GM19240 (cell line): ENCODE measurements around the gene ABL2.
"Not testable (repeated sequence)": the region's sequence is repeated elsewhere in the genome, so short reads cannot be mapped to it uniquely, and the experiment has no call there.

ENCODE experiments used
- DNase-seq: peaks from one replicate; pipeline ENCODE4 v3.0.0; 2011; ENCODE audit warnings: low spot score; ENCODE audit not compliant: insufficient read length

ABL2 gene

DNA sequence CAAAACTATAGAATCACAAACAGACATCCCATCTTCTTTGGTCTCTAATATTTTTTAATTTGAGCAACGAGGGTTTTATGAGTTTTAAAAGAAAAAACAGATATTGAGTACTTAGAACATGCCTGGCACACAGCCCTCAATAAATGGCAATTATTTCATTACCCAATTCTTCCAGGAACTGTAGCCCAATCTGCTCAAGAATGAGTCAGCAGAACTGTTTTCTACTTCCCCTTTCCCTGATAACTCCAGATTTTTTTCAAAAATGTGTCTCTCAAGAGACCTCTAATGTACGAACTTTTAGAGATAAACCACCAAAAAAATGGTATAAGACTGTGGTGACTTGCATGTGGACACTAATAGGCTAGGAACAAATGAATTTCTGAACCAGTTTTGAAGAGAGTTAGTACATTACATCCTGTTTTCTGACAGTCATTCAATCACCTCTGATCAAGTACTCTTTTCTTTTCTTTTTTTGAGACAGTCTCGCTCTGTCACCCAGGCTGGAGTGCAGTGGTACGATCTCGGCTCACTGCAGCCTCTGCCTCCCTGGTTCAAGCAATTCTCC lies 11.5 kb downstream of the ABL2 start:
- DNase-seq: no peak

DNA sequence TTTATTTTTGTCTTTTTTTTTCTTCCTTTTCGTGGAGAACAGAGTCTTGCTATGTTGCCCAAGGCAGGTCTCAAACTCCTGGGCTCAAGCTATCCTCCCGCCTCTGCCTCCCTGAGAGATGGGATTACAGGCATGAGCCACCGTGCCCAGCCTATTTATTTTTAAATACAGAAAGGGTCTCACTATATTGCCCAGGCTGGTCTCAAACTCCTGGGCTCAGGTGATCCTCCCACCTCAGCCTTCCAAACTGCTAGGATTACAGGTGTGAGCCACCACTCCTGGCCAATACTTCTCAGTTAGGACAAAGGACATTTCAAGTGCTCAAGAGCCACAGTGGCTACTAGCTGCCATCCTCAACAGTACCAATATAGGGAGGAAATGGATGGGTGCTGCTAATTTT lies 16.2 kb downstream of the ABL2 start:
- DNase-seq: not testable (repeated sequence)

DNA sequence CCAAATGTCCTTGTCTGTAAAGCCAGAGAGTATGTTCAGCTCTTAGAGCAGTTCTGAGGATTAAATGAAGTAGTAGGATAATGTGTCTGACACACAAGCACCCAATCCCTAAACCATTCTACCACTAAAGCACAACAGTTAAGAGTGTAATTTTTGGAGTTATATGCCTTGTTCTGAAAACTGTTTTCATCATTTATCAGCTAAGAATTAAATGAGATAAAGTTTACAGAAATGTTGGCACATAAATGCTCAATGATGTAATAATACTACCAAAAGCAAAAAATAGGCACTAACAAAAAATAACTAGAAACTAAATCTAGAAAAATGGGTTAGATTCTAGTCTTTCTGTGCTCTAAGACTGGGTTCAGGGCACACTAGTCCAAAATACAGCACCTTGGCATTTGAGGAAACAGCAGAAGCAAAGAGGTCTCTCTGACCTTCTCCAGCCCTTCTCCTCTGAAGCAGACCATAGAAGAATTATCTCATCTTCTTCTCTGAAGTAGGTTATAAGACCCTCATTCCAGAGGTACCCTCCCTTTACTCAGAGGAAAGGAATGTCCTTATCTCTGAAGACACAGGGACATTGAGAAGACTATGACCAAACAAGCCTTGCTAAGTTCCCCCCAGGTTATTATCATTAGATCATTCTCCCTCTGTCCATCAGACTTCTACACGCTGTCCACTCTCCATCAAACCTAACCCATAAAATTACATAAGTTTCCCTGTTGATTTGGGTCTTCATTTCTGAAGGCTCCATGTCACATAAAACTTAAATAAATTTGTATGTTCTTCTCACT lies 20.6 kb downstream of the ABL2 start:
- no peak for DNase-seq

DNA sequence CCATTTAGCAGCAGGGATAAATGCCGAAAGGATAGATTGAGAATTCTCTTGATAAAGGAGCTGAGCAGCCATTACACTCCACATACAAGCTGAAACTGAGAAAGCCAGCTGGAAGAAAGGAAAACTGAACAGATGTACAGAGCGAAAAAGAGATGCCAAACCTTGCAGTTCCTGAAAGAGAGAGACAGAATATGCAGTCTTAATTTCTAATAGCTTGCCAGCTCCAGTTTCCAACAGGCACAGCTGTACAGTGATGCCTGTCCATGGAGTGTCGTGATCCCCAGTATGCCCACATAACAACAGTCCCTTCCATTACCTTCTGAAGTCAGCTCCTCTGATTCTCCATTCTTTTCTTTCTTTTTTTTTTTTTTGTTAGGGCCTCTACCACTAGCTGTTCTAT lies 22.7 kb downstream of the ABL2 start:
- no peak for DNase-seq

DNA sequence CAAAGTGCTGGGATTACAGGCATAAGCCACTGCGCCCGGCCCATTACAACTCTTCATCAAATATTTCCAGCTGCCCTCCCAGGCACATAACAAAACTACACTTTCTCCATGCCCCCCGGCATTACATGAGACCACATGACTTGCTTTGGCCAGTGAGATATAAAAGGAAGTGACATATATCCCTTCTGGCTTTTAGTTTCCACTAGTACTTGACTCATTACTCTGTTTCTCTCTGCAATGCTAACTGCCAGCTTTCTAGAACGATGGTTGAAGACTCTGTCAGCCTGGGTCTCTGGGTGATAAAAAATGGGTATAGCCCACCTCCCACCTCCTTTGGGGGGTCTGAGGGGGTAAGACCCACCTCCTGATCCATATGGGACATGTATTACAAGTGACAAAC lies 24.2 kb downstream of the ABL2 start:
- DNase-seq: no peak

DNA sequence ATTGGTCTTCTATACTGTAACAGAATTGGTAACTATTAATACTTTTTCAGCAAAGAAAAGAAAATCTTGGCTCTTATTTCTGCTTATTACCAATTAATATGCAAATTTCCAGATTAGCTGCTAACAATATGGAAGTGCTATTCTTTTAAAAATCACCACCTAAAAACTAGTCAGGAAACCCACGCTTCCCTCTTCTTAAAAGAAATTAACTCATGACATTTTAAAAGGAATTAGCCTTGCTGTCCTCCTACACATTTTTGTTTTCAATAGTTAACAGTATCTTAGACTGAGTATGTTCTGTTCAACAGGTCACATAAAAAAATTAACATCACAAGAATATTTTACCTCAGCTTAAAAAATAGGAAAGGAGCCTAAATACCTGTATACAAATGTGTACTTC lies 27.3 kb downstream of the ABL2 start:
- DNase-seq: no peak

DNA sequence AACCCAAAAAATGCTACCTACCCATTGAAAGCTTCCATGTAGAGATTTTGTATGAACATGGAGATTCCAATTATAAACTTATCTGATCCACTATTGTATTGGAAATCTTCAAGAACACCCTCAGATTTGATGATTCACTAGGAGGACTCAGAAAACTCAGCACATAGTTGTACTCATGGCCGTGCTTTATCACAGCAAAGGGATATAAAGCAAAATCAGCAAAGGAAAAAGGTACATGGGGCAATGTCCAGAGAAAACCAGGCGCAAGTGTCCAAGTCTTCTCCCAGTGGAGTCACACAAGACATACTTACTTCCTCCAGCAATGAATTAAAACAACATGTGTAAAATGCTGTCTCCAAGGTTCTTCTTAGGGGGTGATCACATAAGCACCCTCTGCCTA lies 28.9 kb downstream of the ABL2 start:
- no peak for DNase-seq

DNA sequence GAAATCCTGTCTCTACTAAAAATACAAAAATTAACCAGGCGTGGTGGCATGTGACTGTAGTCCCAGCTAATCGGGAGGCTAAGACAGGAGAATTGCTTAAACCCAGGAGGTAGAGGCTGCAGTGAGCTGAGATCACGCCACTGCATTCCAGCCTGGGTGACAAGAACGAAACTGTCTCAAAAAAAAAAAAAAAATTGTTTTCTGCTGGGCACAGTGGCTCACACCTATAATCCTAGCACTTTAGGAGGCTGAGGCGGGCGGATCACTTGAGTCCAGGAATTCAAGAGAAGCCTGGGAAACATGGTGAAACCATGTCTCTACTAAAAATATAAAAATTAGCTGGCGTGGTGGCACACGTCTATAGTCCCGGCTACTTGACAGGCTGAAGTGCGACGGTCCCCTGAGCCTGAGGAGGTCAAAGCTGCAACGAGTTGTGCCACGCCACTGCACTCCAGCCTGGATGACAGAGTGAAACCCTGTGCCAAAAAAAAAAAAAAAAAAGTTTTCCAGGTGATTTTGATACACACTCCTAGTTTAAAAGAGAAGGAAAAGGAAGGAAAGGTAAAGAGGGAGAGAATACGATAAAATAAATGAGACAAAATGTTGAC lies 31.7 kb downstream of the ABL2 start:
- no peak for DNase-seq

DNA sequence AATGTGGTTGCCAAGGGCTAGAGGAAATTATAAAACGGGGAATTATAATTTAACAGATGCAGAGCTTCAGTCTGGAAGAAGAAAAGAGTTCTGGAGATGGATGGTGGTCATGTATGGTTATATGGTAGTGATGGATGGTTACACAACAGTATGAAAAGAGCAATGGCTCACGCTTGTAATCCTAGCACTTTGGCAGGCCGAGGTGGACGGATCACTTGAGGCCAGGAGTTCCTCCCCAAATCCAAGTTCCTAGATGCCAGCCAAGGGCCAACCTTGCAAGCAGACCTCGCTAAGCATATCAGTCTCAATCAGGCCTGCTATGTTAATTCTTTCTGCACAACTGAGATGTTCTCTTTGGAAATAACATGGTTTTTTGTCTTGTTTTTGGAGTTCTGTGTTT lies 33.6 kb downstream of the ABL2 start:
- DNase-seq: not testable (repeated sequence)

DNA sequence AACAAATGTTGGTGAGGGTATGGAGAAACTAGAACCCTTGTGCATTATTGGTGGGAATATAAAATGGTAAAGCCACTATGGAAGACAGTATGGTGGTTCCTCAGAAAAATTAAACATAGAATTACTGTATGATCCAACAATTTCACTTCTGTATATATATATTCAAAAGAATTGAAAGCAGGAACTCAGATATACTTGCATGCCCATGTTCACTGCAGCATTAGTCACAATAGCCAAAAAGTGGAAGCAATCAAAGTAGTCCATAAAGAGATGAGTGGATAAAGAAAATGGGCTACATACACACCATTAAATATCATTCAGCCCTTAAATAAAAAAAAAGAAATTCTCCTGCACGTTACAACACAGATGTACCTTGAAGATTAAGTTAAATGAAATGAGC lies 34.1 kb downstream of the ABL2 start:
- DNase-seq: no peak

DNA sequence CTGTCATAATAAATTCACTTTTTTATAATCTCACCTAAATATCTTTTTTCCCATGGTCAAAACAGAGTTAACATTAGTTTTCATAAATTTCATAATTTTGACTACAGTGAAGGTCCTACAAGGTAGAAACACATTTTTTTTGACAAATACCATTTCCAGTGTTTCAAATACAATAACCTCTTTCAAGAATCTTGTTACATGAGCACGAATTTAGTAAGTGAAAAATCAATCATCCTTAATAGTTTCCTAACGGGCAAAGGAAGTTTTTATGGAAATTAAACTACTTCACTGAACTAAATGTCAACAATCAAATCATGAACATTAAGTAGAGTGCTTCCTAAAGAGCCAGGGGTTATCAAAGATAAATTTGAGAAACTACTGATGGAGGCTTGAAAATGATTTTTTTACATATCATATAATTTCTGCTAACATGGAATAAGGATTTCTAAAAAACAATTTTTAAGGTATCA lies 35.4 kb downstream of the ABL2 start:
- no peak for DNase-seq

DNA sequence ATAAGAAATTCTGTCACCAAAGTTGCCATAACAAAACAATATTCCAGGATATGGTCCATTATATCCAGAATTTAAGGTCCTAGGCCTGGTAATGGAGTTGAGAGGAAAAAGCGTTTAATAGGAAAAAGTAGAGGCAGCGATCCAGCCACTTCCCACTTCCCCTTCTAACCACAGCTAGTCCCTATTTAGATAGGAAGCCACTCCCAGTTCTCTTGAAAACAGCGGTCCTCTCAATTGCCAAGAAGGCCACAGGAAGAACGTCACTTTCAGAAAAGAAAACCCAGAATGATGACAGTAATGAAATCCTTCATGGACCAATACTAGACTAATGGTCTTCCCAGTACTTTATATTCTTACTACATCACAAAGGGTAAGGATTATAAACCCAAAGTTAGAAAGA lies 38.6 kb downstream of the ABL2 start:
- DNase-seq: no peak

DNA sequence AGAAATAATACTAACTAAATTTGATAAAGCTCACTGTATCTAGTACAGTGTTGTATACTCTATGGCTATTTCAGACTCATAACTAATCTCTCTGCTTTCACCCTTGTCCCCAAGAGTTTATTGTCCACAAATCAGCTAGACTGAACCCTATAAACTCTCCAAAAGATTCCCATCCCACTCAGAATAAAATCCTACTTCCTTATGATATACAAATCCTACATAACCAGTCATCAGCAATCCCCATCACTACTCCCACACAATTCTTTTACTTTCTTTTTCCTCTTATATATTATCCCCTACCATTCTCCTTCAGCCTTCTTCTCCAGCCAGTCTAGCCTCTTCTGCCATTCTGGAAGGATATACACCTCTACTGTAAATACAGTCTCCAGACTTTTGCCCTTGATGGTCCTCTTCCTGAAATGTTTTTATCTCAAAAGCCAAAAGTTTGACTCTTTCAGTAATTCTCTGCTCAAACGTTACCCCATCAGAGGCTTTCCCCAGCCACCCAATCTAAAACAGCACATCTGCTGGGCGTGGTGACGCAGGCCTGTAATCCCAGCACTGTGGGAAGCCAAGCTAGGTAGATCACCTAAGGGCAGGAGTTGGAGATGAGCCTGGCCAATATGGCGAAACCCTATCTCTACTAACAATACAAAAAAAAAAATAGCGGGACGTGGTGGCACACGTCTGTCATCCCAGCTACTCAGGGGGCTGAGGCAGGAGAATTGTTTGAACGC lies 41.6 kb downstream of the ABL2 start:
- DNase-seq: no peak

DNA sequence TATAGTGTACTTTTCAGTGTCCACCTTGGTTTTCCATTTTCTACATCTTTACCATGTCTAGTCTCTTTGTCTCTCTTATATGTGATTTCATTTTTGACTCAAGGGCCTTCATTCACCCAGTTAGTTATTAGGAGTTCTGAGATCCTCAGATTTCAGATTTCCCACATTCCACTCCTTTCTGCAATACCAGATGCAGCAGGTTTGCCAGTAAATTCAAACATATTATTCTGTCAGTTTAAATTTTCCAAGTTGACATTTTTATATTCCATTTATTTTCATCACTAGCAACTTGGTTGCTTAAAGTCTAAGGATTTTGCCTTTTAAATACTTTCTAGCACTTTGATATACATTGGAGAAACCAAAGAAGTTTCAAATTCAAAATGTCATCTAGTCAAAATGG lies 42.4 kb downstream of the ABL2 start:
- DNase-seq: no peak

DNA sequence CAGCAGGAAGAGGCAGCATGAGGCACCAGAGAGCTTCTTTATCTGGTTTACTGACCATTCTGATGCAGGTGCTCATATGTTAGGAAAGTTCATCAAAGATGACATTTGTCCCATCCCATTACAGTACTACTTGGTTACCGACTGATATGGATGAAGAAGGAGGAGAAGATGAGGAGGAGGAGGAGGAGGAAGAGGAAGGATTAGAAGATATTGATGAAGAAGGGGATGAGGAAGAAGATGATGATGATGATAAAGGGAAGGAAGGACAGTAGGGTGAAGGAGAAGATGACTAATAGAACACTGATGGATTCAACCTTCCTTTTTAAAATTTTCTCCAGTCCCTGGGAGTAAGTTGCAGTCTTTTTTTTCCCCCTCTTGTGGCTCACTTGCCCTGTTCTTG lies 45.1 kb downstream of the ABL2 start:
- no peak for DNase-seq

DNA sequence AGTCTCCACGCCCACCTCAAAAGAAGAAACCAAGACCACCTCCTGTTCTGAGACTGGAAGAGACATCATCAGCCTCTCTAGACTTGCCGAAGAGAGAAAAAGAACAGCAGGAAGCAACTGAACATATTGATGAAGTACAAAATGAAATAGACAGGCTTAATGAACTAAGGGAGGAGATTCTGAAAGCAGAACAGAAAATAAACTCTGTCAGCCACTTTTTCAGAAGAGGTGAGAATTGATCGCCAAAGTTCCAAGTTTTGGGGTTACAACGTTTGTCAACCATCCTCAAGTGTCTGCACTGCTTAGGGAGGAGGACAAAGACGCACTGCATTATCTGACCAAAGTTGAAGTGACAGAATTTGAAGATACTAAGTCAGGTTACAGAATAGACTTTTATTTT lies 45.6 kb downstream of the ABL2 start:
- no peak for DNase-seq

DNA sequence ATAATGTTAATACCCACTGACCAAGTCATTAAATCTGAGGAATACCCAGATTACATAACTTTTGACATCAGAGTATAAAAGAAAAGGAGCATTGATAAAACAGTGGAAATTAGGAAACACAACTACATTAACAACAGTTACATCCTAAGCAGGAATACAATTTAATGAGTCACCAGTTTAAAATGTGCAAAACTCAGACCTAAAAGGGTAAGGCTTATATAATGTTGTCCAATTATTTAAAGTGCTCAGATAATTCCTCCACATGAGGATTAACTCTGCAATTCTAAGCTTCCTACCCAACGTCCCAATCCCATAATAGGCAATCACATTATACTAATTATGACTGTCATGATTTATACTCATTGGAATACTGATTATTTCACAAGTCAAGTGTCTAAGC lies 50.5 kb downstream of the ABL2 start:
- DNase-seq: no peak

DNA sequence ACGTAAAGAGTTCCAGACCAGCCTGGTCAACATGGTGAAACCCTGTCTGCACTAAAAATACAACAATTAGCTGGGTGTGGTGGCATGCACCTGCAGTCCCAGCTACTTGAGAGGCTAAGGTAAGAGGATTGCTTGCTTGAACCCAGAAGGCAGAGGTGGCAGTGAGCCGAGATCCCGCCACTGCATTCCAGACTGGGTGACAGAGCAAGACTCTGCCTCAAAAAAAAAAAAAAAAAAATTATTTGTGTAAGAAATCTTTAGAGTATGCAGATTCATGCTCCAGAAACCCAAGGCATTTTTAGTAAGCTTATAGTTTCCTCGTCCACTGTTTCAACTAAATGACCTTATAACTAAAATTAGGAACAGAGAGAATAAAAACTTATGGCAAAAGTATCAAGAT lies 51.3 kb downstream of the ABL2 start:
- no peak for DNase-seq

DNA sequence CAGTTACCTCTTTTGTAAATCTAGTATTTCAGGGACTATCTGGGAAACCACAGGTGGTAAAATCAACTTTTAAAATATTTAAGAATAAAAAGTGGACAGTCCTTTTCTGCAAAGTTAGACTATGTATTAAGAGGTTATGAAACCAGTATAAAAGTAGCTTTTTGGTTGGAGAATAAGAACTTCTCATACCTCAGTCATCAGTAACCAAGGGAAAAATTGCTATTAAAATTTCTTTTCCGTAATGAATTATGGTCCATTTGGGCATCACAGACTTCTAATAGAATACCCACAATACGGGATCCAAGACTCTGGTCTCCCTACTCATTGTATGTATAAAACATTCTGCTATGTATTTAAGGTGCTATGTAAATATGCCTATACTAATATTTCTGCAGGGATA lies 51.9 kb downstream of the ABL2 start:
- no peak for DNase-seq

DNA sequence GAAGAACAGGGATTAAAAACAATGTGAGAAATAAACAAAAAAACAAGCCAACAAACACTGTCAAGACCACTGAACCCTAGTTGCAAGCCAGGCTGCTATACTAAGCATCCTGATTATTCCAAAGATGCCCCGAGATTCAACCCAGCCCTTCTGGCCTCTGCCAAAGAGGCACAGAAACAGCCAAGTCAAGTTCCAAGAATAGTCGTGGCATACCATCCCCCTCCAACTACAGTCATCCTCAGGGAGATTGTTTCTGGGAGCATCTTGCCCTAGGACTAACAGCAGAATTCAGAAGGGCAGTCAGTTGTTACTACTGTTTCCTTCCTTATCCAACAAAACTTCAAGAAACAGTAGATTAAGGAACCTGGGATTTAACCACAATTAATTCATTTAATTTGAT lies 52.3 kb downstream of the ABL2 start:
- no peak for DNase-seq

DNA sequence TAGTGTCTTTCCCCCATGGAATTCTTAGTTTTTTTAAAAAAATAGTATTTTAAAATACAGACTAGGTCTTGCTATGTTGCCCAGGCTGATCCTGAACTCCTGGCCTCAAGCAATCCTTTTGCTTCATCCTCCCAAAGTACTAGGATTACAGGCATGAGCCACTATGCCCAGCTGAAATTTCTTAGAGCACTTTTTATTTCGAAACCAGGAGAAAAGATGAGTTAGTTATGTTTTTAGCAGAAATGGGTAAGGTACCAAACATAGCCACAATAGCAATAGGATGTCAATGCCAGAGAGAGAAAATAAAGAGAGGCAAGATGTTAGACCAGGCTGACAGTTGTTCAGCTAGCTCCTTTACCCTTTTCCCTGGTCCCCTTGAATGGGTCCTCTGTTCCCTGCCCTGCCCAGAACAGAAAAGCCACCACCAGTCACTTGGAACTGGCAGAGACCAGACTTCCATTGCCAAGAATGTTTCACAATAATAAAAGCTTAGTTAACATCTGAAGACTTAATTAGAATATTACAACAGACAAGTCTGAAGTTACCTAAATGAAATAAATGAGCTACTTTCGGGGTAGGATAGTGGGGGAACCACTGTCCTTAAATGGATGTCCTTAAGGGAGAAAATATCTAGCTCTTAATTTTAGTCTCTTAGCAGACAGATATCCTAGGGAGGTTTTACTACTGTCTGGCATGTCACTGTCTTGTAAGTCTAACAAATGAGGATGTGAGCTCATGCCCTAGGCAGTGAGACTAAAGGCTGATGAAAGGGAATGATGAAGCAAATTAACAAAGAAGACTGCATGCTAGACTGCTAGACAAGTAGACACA lies 54.3 kb downstream of the ABL2 start:
- no peak for DNase-seq

DNA sequence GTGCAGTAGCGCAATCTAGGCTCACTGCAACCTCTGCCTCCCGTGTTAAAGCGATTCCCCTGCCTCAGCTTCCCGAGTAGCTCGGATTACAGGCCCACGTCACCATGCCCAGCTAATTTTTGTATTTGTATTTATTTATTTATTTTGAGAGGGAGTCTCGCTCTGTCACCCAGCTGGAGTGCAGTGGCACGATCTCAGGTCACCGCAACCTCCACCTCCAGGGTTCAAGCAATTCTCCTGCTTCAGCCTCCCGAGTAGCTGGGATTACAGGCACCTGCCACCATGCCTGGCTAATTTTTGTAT lies 59.1 kb downstream of the ABL2 start:
- not testable (repeated sequence) for DNase-seq
